MV-4-11 (cell line): Measurements from ENCODE around the gene SDHAF3.
A peak's percentile ranks its signal among the peaks of the same experiment; 100 is the strongest.
"Not testable (repeated sequence)": the region's sequence is repeated elsewhere in the genome, so short reads cannot be mapped to it uniquely, and the experiment has no call there.

Experiments
- DNase-seq: peaks from one replicate; lab custom pipeline; 2025; lab: John Stamatoyannopoulos, UW

SDHAF3 gene

DNA sequence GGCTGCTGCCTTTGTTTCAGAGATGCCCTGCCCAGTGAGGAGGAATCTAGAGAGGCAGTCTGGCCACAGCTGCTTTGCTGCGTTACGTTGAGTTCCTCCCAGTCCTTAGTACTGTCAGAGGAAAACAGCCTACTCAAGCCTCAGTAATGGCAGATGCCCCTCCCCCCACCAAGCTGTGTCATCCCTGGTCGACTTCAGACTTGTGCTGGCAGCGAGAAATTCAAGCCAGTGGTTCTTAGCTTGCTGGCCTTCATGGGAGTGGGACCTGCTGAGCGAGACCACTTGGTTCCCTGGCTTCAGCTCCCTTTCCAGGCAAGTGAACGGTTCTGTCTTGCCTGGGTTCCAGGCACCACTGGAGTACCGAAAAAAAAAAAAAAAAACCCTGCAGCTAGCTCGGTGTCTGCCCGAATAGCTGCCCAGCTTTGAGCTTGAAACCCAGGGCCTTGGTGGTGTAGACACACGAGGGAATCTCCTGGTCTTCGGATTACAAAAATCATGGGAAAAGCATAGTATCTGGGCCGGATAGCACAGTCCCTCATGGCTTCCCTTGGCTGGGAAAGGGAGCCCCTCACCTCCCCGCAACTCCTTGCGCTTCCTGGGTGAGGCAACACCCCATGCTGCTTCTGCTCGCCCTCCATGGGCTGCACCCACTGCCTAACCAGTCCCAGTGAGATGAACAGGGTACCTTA is 9.1 kb downstream of the SDHAF3 start:
- no peak for DNase-seq

DNA sequence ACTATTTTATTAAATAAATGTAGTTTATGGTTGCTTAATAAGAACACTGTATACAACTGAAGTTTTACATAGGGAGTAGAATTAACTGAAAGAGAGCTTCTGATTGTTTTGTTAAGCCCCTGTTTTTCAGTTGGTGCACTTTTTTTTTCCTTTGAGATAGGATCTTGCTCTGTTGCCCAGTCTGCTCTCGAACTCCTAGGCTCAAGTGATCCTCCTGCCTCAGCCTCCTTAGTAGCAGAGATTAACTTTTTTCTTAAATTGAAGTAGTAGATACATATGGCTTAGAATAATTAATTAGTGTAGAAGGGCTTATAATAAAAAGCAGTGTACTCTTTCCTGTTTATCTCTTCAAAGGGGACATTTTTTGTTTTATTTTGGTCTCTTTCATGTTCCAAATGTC is 11.2 kb downstream of the SDHAF3 start:
- no peak for DNase-seq

DNA sequence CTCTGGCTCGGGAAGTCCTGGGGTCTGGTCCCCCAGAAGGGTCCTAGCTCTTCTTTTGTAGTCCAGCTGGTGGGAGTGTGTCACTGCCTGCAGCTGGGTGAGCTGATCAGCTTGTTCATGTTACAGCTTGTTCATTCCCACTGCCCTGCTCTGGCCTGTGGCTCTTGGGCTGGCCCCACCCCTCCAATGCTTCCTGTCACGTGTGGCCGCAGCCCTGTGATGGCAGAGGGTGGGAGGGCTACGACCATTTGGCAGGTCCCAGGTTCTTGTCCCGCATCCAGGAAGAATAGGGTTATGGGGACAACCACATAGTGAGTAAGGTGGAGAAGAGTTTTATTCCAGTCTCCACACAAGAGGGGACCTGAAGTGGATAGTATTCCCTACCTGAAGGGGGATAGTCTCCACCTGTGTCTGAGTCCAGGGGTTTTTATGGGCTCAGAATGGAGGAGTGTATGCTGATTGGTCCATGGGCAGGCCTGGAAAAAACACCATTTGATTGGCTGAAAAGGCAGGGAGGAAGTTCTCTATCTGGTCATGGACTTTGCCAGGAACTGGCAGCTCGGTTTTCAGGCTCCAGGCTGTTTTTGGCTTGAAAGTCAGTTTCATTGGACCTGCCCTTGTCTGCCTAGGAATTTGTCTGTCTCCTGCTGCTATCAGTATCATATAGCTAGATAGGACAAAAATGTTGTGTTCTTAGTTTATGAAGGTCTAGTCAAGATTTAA is 13.1 kb downstream of the SDHAF3 start:
- no peak for DNase-seq

DNA sequence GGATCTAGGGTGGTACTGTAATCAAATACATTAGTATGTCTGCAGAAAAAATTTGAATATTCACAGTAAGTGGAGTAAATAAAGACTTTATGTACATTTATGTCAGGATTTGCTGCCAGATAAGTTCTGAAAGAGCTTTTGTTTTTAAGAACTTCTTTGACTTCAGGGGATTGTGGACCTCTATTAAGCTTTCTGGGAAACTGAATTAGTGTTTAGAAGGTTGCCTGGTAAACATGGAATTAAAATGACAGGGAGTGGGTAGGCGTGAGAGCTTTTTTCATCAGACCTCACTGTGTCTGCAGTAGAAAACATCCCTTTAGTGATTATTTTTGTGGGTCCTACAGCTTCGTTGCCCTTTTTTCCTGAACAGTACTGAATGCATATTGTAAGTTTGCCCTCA is 15.7 kb downstream of the SDHAF3 start:
- no peak for DNase-seq

DNA sequence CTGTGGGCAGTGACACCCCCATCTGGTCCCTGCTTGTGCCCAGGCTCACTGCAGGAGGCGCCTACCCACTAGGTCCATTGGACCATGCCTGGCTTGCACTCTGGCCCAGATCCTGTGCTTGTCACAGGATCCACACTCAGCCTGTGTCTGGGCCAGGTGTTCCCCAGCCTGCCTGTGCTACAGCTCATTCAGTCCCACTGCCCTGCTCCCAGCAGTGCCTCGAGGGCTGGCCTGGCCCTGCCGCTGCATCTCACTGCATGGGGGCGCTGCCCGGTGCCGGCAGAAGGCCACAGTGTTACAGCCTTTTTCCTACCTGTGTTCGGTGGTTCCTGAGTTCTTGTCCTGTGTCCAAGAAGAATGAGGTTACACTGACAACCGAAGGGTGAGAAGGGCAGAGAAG is 21.3 kb downstream of the SDHAF3 start:
- DNase-seq: no peak

DNA sequence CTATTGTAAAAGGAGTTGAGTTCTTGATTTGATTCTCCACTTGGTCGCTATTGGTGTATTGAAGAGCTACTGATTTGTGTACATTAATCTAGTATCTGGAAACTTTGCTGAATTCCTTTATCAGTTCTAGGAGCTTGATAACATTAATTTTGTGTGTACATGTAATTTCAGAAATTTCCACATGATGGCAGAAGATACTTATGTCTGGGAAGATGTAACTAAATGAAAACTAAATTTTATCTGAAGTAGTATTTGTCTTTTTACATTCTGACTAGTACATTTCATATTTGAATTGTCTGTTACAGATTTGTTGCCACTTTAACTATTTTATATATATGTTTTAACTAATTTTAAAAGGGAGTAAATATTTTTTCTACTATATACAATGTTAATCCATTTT is 27.6 kb downstream of the SDHAF3 start:
- DNase-seq: peak; percentile 19

DNA sequence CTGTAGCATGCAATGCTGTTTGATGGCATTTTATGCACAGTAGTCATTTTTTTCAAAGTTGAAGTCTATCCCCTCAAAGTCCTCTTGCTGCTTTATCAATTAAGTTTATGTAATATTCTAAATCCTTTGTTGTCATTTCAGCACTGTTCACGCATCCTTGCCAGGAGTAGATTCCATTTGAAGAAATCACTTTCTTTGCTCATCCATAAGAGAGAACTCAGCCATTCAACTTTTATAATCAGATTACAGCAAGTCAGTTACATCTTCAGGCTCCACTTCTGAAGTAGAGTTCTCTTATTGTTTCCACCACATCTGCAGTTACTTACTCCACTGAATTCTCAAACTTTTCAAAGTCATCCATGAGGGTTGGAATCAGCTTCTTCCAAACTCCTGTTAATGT is 32.3 kb downstream of the SDHAF3 start:
- DNase-seq: no peak

DNA sequence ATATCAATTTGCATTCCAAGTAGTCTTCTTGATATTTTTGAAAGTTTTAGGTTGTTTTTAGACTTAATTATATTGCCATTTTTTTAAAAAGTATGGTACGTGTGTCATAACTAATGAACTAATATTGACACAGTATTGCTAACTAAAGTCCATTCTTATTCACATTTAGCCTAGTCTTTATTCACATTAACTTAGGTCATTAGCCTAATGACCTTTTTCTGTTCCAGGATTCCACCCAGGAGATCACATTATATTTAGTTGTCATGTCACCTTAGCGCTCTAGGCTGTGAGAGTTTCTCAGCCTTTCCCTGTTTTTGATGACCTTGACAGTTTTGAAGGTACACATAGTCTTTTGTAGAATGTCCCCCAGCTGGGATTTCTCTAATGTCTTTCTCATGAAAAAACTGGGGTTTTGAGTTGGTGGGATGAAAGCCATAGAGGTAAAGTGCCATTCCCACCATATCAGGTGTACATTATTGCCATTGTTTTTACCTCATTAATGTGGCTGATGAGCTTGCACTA is 38.5 kb downstream of the SDHAF3 start:
- no peak for DNase-seq

GRCh38 chr7:97159984-97160383 is 42.5 kb downstream of the SDHAF3 start:
- not testable (repeated sequence) for DNase-seq

DNA sequence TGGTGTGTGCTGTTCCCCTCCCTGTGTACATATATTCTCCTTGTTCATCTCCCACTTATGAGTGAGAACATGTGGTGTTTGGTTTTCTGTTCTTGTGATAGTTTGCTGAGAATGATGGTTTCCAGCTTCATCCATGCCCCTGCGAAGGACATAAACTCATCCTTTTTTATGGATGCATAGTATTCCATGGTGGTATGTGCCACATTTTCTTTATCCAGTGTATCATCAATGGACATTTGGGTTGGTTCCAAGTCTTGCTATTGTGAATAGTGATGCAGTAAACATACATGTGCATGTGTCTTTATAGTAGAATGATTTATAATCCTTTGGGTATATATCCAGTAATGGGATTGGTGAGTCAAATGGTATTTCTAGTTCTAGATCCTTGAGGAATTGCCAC is 44.1 kb downstream of the SDHAF3 start:
- DNase-seq: not testable (repeated sequence)

DNA sequence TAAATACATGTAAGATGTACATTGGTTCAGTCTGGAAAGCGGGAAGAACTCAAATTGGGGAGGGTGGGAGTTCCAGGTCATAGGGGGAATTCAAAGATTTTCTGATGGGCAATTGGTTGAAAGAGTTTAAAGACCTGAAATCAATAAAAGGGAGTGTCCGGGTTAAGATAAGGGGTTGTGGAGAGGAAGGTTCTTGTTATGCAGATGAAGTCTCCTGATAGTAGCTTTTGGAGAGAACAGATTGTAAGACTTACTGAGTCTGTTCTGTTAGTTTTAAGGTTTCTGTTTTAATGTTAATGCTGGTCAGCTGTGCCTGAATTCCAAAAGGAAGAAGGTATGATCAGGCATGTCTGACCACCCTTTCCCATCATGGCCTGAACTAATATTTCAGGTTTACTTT is 48.8 kb downstream of the SDHAF3 start:
- no peak for DNase-seq

GRCh38 chr7:97167176-97167575 is 49.7 kb downstream of the SDHAF3 start:
- no peak for DNase-seq

GRCh38 chr7:97167749-97168148 is 50.3 kb downstream of the SDHAF3 start:
- DNase-seq: no peak

DNA sequence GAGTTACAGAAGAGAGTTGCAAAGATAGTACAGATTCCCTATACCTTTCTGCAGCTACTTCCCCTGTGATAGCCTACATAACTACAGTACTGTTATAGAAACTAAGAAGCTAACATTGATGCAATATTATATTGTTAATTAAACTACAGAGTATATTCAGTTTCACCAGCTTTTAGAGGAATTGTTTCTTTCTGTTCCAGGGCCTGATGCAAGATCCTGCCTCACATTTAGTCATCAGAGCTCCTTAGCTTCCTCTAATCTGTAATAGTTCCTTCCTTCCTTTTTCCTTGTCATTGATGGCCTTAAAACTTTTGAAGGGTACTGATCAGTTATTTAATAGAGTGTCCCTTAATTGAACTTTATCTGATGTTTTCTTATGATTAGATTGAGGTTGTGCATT is 56.8 kb downstream of the SDHAF3 start:
- DNase-seq: peak; percentile 65

DNA sequence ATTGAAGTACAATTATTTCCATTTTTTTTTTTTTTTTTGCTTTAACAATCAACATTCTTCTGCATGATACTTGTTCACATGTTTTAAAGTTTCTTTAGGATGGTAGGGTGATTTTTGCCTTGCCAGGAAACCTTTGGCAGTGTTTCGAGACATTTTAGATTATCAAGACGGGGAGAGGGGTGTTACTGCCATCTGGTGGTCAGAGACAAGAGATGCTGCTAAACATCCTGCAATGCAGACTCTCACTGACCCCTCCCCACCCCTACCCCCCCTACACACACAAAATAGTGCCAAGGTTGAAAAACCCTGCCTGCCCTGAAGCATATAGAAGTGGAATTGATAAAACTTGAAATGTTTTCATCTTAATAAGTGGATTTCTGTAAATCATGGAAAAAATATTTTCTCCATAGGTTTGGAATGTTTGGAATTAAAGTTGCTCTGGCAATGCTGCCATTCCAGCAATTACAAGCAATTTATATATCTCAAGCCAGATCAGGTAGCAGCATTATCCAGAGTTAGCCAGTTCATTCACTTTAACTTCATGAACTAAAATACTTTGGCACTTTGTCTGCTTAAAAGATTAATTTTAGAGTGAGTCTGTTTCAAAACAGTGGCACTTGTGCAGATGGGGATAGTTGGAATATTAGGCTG is 62.1 kb downstream of the SDHAF3 start:
- peak; percentile 35 for DNase-seq

GRCh38 chr7:97187067-97187466 is 69.6 kb downstream of the SDHAF3 start:
- DNase-seq: peak; percentile 70

- not testable (repeated sequence) for DNase-seq
These were observed 78.7 kb downstream of the SDHAF3 start for GRCh38 chr7:97196174-97196573.

- DNase-seq: no peak
These were observed 81.1 kb downstream of the SDHAF3 start for GRCh38 chr7:97198596-97198995.

- no peak for DNase-seq
These were observed 82.5 kb downstream of the SDHAF3 start for GRCh38 chr7:97200018-97200417.

DNA sequence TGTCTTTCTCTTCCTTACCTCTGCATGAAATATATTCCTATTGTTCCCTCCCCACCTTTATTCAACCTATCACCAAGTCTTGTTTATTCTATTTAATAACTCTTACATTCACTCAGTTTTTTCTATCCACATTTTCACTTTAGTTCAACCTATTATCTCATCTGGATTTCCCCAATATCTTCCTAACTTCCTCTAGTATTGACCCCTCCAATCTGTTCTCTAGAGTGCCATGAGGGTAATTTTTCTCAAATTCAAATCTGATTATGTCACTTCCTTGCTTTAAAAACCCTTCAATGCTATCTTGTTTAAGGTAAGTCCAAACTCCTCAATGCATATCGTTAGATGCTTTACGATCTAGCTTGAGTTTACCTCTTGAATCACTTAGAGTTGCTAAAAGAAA is 86.5 kb downstream of the SDHAF3 start:
- DNase-seq: no peak

GRCh38 chr7:97204821-97205220 is 87.3 kb downstream of the SDHAF3 start:
- no peak for DNase-seq

GRCh38 chr7:97215556-97215955 is 98.1 kb downstream of the SDHAF3 start:
- DNase-seq: no peak

GRCh38 chr7:97218767-97219166 is 101.3 kb downstream of the SDHAF3 start:
- DNase-seq: no peak
